GM21381 (cell line): ENCODE data around the gene CCDC178.
A peak's percentile ranks its signal among the peaks of the same experiment; 100 is the strongest.
"Not testable (repeated sequence)": the region's sequence is repeated elsewhere in the genome, so short reads cannot be mapped to it uniquely, and the experiment has no call there.

Source experiments
- ATAC-seq: cut with Tn5 transposase; IDR thresholded peaks from one replicate; pipeline ENCODE4 v1.9.1; 2021; ENCODE audit warnings: mild to moderate bottlenecking, moderate library complexity; ENCODE audit not compliant: unreplicated experiment

CCDC178 gene

GRCh38 chr18:33231474-33232317, 208.8 kb downstream of the CCDC178 start:
- peak; percentile 91 for ATAC-seq

DNA sequence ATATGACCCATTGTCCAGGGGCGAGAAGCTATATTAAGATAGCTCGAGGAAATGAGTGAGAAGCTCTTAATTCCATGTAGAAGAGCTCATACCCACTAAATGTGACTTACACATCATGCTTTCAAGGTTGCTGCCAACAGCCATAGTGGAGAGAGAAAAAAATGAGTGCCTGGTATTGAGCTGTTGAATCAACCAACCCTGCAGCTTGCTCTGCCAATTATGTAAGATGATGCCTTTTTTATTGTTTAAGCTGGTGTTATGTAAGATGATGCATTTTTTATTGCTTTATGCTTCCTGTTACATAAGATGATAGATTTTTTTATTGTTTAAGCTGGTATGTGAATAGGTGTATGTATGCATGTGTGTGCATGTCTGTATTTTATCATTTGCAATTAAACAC, 228.2 kb downstream of the CCDC178 start:
- ATAC-seq = no peak

DNA sequence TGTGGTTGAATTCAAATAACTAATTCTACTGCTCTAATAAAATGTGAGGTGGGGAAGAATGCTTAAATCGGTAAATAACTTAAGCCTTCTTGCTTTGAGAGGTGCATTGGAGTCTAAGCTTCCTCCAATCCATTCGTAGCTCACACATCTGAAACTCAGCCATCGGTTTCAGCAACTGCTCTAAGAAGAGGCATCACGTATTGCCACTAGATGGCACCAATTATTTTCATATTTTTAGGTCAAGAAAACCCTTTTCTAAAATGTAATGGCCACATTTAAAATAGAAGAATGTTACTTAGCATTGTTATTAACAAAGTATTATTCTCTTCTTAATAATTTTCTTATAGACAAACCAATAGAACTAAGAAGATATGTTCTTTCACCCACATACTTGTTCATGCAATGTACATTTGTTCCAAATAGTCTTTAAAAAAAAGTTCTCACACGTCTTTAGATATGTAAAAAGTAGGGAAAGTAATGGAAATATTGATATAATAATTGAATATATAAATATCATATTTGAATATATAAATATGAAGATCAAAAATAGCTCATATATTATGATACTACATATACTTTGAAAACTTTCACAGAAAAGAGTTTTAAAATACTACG, 229.8 kb downstream of the CCDC178 start:
- ATAC-seq = peak; percentile 52

GRCh38 chr18:33205777-33206176, 234.7 kb downstream of the CCDC178 start:
- no peak for ATAC-seq

GRCh38 chr18:33201509-33201926, 239.0 kb downstream of the CCDC178 start:
- ATAC-seq = no peak

DNA sequence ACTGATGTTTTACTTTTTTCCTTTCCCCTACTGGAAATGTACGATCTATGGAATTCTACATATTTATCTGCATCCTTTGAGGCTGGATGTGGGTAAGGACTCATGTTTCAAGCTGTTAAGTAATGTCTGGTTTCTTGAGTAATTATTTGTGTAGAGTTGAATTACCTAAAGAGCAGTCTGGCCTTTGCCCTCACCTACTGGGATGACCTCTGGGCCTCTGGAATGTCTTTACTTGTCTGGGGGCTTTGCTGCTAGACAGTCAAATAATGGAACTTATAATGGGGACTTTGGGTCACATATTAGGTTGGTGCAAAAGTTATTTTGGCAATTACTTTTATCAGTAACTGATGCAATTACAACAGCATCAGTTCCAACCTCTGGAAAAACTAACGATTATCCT, 244.7 kb downstream of the CCDC178 start:
- ATAC-seq = no peak

DNA sequence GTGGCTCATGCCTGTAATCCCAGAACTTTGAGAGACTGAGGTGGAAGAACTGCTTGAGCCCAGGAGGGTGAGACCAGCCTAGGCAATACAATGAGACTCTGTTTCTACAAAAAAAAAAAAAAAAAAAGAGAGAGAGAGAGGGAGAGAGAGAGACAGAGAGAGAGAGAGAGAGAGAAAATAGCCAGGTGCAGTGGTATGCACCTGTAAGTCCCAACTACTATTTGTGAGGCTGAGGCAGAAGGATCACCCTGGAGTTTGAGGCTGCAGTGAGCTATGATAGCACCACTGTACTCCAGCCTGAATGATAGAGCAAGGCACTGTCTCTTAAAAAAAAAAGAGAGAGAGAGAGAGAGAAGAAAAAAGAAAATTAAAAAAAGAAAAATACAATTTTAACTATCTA, 245.7 kb downstream of the CCDC178 start:
- no peak for ATAC-seq

DNA sequence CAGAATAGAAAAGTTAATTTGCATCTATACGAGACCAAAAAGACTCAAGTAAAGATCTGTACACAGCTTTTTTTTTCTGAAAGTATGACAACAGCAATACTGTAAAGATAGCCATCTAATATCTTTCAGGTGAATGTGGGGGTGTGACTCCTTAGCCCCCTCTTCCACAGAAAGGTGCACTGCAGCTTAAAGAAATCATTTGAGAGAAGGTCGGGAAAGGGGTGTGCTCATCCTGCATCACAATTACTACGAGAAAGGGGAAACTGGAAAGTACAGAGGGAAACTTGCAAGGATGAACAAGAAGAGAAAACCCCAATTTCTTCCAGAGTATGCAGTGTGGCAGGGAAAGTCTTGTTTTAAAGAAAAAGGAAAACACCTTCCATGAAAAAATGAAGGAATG, 255.6 kb downstream of the CCDC178 start:
- no peak for ATAC-seq

GRCh38 chr18:33184175-33184574, 256.3 kb downstream of the CCDC178 start:
- ATAC-seq = no peak

DNA sequence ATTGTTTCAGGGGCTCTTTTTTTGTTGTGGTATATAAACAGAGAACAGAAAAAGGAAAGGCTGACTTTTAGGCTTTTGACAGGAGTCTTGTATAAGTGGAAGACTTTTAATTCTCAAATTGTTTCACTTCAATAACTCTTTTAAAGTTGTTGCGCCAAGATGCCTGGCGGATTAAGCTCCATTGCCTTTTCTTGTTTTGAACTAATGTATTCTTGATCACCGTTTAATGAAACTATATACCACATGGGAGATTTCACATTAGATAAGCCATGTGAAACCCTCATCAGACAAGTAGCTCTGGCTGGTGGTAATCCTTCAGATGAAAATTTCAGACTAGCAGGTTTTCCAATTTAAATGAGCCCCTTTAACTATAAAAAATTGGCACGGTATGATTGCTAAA, 257.4 kb downstream of the CCDC178 start:
- ATAC-seq = no peak

- ATAC-seq = no peak
These were observed 259.5 kb downstream of the CCDC178 start for GRCh38 chr18:33181016-33181415.

DNA sequence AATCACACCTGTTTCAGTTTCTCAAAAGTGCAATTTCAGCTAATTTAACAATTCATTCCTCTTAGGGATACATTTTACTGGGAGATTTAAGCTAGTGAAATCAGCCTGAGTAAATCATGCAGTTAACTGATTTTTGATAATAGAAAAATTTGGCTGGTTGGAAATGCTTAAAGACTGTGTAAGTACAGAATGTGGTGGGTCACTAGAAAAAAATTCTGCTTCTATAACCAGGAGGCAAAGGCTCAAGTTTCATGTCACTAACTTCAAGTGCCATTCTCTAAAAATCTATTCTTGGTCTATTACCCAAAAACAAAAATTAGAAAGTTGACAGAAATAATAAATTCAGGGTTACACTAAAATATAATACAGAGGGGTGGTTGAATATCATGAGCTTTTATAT, 271.3 kb downstream of the CCDC178 start:
- no peak for ATAC-seq

DNA sequence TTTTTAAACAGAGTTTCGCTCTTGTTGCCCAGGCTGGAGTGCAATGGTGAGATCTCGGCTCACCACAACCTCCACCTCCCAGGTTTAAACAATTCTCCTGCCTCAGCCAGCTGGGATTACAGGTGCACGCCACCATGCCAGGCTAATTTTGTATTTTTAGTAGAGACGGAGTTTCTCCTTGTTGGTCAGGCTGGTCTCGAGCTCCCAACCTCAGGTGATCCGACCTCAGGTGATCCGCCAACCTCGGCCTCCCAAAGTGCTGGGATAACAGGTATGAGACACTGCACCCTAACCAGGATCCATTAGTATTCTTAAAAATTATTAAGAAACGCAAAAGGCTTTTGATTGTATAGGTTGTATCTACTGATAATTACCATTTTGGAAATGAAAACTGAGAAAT, 276.4 kb downstream of the CCDC178 start:
- not testable (repeated sequence) for ATAC-seq

GRCh38 chr18:33161131-33161530, 279.4 kb downstream of the CCDC178 start:
- ATAC-seq = no peak

DNA sequence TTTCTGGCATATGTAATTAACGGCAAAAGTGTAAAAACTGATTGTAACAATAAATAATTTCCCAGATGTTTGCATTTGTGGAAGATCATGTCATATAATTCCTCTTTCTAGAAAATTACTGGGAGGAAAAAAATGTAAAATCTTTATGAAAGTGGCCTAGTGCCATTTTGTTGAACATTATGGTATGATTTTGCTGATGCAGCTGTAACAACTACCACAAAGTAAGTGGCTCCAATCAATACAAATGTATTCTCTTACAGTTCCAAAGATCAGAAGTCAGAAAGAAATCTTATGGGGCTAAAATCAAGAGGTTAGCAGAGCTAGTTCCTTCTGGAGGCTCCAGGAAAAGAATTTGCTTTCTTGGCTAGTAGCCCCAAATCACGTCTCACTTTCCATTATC, 281.4 kb downstream of the CCDC178 start:
- no peak for ATAC-seq

DNA sequence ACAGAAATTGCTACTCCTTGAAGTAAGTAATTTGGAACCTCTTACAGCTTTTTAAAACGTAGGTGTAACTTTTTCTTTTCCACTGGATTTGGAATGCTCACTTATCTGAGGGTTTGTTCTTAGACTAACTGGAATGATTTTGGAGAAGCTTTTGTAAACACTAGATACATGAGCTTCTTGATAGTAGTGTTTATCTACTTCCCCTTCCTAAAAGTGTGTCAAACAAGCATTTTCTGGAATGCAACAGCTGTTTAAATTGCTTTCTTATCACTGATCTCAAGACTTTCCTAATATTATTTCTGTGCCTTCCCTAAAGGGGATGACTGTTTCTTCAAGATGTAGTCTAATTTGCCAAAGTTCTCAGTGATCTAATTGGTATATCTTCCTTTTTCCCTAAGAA, 282.6 kb downstream of the CCDC178 start:
- no peak for ATAC-seq

DNA sequence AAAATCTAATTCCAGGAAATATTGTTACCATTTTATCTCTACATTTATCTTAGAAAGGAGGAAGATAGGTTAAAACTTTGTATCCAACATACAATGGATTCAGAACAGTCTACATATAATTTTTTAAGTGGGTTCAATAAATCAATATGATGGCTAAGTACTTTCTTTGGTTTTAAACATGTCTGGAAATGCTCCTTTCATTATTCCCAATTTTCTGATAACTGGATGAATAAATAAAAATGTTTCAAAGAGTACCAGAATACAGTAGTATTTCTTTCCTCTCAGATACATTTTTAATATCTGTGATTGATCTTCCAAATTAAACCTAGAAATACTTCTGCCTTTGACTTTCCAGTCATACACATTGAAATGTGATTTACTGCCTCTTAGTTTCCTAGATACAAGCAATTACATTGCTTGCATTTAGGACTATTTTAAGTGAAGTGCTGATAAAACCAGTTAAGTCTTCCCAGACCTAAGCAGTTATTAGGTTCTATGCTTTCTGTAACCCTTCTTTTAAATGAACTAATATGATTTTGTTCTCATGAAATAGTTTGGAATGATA, 283.5 kb downstream of the CCDC178 start:
- no peak for ATAC-seq

GRCh38 chr18:33154049-33154448, 286.5 kb downstream of the CCDC178 start:
- no peak for ATAC-seq

DNA sequence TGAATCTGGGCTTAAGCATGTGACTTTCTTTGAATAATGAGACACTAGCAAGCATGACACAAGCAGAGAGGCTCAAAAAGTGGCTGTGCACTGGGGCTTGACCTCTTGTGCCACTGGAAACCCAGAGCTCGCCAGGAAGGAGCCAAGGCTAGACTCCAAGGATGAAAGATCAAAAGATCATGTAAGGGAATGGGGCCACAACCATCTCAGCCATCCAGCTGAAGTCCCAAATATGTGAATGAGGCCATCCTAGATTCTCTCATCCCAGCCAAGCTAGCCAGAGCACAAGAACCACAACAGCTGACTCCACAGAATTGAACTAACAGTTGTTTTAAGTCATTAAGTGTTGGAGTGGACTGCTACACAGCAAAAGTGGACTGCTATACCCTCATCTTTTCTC, 288.1 kb downstream of the CCDC178 start:
- no peak for ATAC-seq

DNA sequence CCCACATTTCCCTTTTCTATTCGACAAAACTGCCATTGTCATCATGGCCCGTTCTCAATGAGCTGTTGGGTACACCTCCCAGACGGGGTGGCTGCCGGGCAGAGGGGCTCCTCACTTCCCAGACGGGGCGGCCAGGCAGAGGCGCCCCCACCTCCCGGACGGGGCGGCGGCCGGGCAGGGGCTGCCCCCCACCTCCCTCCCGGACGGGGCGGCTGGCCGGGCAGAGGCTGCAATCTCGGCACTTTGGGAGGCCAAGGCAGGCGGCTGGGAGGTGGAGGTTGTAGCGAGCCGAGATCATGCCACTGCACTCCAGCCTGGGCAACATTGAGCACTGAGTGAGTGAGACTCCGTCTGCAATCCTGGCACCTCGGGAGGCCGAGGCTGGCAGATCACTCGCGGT, 292.7 kb downstream of the CCDC178 start:
- not testable (repeated sequence) for ATAC-seq

GRCh38 chr18:33146014-33146413, 294.5 kb downstream of the CCDC178 start:
- no peak for ATAC-seq
